Metanephros (tissue), 1 donor: ENCODE data around the gene SEMA4C. TPM values are rescaled to one million over a fixed set of nuclear protein-coding genes. Genes with fewer than 3 reads are reported as not detected.

Experiments used
- total RNA-seq: library from RNA; depleted of rRNA; stranded (reverse); fragments of >200 nt; gene quantifications from one replicate; pipeline ENCODE4 v1.2.3, GENCODE V29; 2014

The SEMA4C gene, protein sequence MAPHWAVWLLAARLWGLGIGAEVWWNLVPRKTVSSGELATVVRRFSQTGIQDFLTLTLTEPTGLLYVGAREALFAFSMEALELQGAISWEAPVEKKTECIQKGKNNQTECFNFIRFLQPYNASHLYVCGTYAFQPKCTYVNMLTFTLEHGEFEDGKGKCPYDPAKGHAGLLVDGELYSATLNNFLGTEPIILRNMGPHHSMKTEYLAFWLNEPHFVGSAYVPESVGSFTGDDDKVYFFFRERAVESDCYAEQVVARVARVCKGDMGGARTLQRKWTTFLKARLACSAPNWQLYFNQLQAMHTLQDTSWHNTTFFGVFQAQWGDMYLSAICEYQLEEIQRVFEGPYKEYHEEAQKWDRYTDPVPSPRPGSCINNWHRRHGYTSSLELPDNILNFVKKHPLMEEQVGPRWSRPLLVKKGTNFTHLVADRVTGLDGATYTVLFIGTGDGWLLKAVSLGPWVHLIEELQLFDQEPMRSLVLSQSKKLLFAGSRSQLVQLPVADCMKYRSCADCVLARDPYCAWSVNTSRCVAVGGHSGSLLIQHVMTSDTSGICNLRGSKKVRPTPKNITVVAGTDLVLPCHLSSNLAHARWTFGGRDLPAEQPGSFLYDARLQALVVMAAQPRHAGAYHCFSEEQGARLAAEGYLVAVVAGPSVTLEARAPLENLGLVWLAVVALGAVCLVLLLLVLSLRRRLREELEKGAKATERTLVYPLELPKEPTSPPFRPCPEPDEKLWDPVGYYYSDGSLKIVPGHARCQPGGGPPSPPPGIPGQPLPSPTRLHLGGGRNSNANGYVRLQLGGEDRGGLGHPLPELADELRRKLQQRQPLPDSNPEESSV
- 41.6 TPM for total RNA-seq

DNA sequence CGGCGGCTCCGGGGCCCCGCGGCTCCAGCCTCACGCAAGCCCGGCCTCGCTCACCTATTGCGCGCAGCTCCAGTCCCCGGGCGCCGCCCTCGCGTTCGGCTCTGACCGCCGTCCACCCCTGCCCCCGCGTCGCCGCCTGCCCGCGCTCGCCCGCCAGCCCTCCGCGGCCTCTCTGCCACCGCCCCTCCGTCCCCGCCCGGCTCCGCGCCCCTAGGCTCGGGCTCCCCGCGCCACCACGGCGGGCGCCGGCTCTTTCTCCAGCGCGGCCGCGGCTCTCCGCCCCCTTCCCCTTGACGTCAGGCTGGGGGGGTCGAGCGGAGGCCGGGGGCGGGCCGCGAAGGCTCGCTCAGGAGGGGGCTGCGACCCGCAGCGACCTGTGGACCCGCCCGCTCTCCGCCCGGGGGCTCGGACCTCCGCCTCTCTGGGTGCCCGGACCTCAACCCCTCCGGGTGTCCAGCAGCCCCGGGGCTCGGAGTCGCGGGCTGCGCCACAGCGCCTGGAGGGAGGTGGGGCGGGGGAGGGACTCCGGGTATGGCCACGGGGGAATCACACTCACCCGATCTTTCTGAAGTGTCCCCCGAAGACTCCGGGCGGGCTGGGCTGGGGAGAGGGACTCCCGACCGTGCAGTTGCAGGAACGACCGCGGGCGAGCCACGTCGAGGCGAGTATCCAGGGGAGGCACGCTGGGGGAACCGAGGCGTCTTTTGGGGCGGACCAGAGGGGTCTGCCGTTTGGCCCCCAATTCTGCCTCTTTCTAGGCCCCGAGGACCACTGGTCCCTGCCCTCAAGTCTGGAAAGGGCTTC lies at the start of gene SEMA4C:
Gene SEMA4C, minus strand, starts transcription at position 259 of the 804 bp plus-strand sequence. CDS start 2,194 bp downstream, outside the sequence.

DNA sequence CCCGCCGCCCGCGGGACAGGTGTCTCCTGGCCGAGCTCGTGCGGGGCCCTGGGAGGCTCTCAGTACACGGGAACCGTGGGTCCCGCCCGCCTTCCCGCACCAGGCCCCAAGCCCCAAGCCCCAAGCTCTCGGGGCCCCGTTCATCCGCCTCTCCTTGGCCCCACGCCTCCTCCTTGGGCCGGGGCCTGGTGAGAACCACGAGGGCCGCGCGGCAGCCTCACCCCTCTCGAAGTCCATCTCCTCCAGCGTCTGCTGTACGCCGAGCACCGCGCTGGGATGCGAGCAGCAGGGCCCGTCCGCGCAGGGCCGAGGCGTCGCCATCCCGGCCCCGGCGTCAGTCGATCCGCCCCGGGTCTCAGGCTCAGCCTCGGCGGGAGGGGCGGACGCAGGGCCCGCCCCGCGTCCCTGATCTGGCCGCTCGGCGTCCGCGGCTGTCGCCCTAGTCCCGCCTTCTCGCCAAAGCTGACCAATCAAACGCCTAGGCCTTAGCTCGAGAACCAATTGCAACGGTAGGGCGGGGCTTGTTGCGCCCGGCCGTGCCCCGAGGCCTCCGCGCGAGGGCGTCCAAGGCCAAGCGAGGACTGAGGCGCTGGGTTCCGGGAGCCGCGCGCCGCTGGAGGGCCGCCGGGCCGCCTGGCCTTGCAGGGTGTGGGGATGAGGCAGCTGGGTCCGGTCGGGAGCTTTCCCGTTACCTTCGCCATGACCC lies 12.1 kb downstream of the SEMA4C start, which contains the start of gene ANKRD39:
Gene ANKRD39, minus strand, starts transcription at position 350 of the 706 bp plus-strand sequence. Its CDS starts 29 bp downstream, at position 321.

DNA sequence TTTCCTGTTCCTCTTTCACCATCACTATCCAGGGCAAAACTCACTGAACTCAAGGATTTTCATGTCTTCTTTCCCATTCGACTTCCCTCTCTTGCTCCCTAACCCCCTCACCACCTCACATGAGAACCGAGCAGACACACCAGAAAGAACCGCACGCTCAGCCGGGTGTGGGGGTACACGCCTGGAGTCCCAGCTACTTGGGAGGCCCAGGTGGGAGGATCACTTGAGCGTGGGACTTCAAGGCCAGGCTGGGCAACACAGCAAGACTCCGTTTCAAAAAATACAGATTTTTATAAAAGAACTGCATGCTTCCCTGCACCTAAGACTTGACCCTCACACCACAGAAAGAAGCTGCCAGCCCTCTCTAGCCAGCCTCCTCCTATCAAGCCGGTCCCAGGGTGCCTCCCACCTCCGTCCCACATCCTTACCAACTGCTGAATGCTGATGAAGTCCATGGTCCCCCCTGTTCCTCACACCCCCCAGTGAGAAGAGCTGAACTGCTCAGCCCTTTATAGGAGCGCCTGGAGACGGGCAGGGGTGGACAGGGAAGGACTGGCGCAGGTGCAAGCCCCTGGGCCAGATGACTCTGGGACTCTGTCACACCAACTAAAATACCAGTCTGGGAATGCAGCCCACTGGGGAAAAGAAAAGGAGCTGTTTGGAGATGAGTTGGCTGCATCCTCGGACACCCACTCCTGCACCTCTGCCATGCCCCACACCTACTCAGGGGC lies 26.2 kb downstream of the SEMA4C start, which contains the start of gene ANKRD23:
Gene ANKRD23, minus strand, starts transcription at position 484 of the 731 bp plus-strand sequence. Its CDS starts 29 bp downstream, at position 455.

DNA sequence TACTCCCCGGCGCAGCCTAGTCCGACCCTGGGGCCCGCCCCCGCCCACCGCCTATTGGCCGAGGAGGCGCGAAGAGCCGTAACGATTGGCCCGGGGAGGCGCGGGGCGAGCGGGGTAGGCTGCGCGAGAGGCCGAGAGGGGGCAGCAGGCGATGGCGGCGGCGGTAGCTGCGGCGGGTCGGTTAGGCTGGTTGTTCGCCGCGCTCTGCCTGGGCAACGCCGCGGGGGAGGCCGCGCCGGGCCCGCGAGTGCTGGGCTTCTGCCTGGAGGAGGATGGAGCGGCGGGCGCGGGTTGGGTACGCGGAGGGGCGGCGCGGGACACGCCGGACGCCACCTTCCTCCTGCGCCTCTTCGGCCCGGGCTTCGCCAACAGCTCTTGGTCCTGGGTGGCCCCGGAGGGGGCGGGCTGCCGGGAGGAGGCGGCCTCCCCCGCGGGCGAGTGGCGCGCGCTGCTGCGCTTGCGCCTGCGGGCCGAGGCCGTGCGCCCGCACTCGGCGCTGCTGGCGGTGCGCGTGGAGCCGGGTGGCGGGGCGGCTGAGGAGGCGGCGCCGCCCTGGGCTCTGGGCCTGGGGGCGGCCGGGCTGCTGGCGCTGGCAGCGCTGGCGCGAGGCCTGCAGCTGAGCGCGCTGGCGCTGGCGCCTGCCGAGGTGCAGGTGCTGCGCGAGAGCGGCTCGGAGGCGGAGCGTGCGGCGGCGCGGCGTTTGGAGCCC lies 53.6 kb downstream of the SEMA4C start, which contains the start of gene CNNM3:
Gene CNNM3, plus strand, starts transcription at position 142 of the 709 bp plus-strand sequence. Its CDS starts 10 bp downstream, at position 152.

Other genes starting within 250 kb of the SEMA4C start
- 63.8 TPM for gene KANSL3, start 231.8 kb downstream of the SEMA4C start, total RNA-seq
- 1.6 TPM for gene FER1L5, start 227.3 kb downstream of the SEMA4C start, total RNA-seq
- 36.0 TPM for gene LMAN2L, start 130.0 kb downstream of the SEMA4C start, total RNA-seq
- 12.1 TPM for gene CNNM4, start 109.2 kb downstream of the SEMA4C start, total RNA-seq
- gene CNNM3, start 53.8 kb downstream of the SEMA4C start, total RNA-seq, result 23.5 TPM
- 12.5 TPM for gene ANKRD23, start 26.1 kb downstream of the SEMA4C start, total RNA-seq
- gene ANKRD39, start 12.1 kb downstream of the SEMA4C start, total RNA-seq, result 10.6 TPM
- gene FAM178B, start 116.5 kb upstream of the SEMA4C start, total RNA-seq, result not detected
- gene FAHD2B, start 224.8 kb upstream of the SEMA4C start, total RNA-seq, result 12.6 TPM
- gene ANKRD36, start 243.1 kb upstream of the SEMA4C start, total RNA-seq, result 66.1 TPM